Measurements from ENCODE around the gene PCDH8. TPM values are rescaled to one million over a fixed set of nuclear protein-coding genes. Genes with fewer than 3 reads are reported as not detected.

PCDH8 gene, protein sequence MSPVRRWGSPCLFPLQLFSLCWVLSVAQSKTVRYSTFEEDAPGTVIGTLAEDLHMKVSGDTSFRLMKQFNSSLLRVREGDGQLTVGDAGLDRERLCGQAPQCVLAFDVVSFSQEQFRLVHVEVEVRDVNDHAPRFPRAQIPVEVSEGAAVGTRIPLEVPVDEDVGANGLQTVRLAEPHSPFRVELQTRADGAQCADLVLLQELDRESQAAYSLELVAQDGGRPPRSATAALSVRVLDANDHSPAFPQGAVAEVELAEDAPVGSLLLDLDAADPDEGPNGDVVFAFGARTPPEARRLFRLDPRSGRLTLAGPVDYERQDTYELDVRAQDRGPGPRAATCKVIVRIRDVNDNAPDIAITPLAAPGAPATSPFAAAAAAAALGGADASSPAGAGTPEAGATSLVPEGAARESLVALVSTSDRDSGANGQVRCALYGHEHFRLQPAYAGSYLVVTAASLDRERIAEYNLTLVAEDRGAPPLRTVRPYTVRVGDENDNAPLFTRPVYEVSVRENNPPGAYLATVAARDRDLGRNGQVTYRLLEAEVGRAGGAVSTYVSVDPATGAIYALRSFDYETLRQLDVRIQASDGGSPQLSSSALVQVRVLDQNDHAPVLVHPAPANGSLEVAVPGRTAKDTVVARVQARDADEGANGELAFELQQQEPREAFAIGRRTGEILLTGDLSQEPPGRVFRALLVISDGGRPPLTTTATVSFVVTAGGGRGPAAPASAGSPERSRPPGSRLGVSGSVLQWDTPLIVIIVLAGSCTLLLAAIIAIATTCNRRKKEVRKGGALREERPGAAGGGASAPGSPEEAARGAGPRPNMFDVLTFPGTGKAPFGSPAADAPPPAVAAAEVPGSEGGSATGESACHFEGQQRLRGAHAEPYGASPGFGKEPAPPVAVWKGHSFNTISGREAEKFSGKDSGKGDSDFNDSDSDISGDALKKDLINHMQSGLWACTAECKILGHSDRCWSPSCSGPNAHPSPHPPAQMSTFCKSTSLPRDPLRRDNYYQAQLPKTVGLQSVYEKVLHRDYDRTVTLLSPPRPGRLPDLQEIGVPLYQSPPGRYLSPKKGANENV
- total RNA-seq: not detected

DNA sequence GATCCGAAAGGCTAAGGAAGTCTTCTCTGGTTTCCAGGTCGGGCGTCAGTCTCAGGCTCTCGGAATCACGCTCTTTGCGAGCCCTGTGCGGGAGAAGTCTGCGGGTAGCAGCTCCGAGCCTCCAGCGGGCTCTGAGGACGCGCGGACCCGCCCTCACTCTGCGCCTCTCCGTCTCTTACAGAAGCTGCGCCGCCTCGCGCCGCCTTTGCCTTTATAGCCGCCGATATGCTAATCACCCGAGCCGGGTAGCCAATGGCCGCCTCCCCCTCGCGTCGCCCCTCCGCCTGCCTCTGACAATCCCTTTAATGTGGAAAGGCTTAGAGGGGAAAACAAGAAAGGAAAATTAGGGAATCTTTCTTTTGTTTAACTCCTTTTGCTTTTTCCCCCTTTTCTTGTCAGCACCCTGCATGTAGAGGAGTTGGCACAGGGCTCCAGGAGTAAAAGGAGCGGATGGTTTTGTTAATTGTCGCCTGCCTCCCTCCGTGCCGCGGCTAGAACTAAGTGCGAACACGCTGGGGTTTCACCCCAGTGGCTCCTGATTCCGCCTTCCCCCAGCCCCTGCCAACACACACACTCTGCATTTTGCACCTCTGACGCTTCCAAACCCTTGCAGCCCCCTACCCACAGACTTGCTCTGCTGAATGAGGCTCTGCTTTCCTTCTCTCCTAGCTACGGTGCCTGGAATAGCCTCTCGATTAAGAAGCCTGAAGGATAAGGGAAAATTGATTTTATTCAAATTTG, at the start of gene PCDH8:
TSS of gene PCDH8 (minus strand) at position 186 of the 741 bp plus-strand sequence. CDS start 204 bp downstream, outside the sequence.

Small RNA genes within 50 kb of the gene (small RNA-seq; reads per million reads assigned to genes)
- 0 reads per million in 2 donors for gene MIR759

Other genes with a start within 250 kb of the PCDH8 start
- 1 to 10 TPM; 1.3 to 1.4 TPM for gene HNRNPA1L2, start 206.2 kb downstream of the PCDH8 start, total RNA-seq
- gene SUGT1, start 195.8 kb downstream of the PCDH8 start, total RNA-seq: 10 to 100 TPM; 17.9 to 25.3 TPM
- gene CNMD, start 108.8 kb downstream of the PCDH8 start, total RNA-seq: not detected
- not detected for gene OLFM4, start 180.2 kb upstream of the PCDH8 start, total RNA-seq